Measurements from ENCODE around the gene LETMD1. TPM values are rescaled to one million over a fixed set of nuclear protein-coding genes. Genes with fewer than 3 reads are reported as not detected.

The LETMD1 gene
- total and polyA plus RNA-seq, 2 donors (not counting 1 experiment from before 2014, with no cell fraction given) = 94.7 to 101 TPM

DNA sequence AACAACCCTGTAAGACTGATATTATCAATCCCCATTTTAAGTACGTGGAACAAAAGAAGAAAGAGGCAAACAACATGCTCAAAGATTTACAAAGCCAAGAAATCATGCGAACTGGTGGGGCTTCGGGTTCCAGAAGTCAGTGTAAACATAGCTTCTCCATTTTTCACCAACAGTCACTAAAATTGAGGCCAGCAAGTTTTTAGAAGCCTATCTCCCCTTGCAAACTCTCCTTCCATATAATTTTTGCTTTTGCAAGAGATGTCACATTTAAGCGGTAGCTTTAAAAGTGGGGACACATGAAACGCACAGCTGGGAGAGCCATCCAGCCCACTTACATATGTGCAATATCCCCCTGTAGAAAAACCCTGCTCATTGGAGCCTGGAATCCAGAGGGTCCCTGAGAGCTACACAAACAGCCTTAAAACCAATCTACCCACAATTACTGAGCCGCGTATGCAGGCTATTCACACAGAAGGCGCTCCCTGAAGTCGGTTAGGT lies 22.7 kb upstream of the LETMD1 start:
- peaks cover 58% of the 10 kb centered on the region for H3K79me2 ChIP-seq (ENCODE audit: control insufficient read depth, insufficient read depth, low read length)
- H3K4me1 ChIP-seq (ENCODE audit: control insufficient read depth in 2 of 2, insufficient read depth in 2 of 2, low read length in 2 of 2) = peaks cover 13 to 33% of the 10 kb centered on the region in 2 donors

More for the DNA sequence above, 22.7 kb upstream of the LETMD1 start:
- no peaks in the 10 kb centered on the region for H3K9me3 ChIP-seq (ENCODE audit: control extremely low read depth in 1 of 3, control insufficient read depth in 2 of 3, insufficient read depth in 1 of 3, low read length in 2 of 3)
- ChIA-PET CTCF (interaction anchor here (1.3 to 4.4 kb wide), 5 partner anchors 22 to 316 kb away, joined by 4 to 28 read pairs (median 11); partner anchors contain the start of gene ATF1), POLR2A (no interaction called here)
- TF ChIP-seq, protein P1, sequence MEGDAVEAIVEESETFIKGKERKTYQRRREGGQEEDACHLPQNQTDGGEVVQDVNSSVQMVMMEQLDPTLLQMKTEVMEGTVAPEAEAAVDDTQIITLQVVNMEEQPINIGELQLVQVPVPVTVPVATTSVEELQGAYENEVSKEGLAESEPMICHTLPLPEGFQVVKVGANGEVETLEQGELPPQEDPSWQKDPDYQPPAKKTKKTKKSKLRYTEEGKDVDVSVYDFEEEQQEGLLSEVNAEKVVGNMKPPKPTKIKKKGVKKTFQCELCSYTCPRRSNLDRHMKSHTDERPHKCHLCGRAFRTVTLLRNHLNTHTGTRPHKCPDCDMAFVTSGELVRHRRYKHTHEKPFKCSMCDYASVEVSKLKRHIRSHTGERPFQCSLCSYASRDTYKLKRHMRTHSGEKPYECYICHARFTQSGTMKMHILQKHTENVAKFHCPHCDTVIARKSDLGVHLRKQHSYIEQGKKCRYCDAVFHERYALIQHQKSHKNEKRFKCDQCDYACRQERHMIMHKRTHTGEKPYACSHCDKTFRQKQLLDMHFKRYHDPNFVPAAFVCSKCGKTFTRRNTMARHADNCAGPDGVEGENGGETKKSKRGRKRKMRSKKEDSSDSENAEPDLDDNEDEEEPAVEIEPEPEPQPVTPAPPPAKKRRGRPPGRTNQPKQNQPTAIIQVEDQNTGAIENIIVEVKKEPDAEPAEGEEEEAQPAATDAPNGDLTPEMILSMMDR (IDR thresholded peaks at IDR 0.05) = no peak
- no peak for TF ChIP-seq EZH2 (IDR thresholded peaks at IDR 0.05; ENCODE audit: borderline replicate concordance, insufficient read depth, low read depth, low read length, poor library complexity, severe bottlenecking)
- Mint-ChIP-seq H3K4me3 (peak overlapping the region; percentile 94), H3K9me3 (ENCODE audit: insufficient read depth) (no peaks in the 10 kb centered on the region), H3K27ac (peak overlapping the region; percentile 93), H3K4me1 (peaks cover 42% of the 10 kb centered on the region), H3K27me3 (peaks cover 4% of the 10 kb centered on the region)
- peak overlapping the region; percentile 87 for H3K9ac ChIP-seq (ENCODE audit: low read length)
- ATAC-seq (ENCODE audit: low read depth) = no peak
- WGBS (ENCODE audit: insufficient coverage) = 3% methylated on average over 4 of the region's 9 CpGs
- DNase-seq = no peak
- H3K4me3 ChIP-seq (ENCODE audit: control extremely low read depth in 1 of 5, extremely low read depth in 1 of 5, insufficient read depth in 1 of 5, low read depth in 2 of 5, low read length in 4 of 5) = peak overlapping the region; percentile 34 to 97 (median 78)
- peak overlapping the region; percentile 98 for H2AFZ ChIP-seq (ENCODE audit: insufficient read depth, low read depth, low read length, poor library complexity, severe bottlenecking)
- H3K4me2 ChIP-seq (replicated peaks; ENCODE audit: low read depth, low read length, poor library complexity, severe bottlenecking) = peak overlapping the region; percentile 85
- H3K27ac ChIP-seq (ENCODE audit: low read length in 2 of 2) = peak overlapping the region; percentile 71 to 74
- H3K36me3 ChIP-seq (replicated peaks in 1 of 2; ENCODE audit: control extremely low read depth in 1 of 2, control insufficient read depth in 1 of 2, extremely low read depth in 1 of 2, insufficient read depth in 2 of 2, low read length in 1 of 2) = no peaks in the 10 kb centered on the region
- intact Hi-C loops (cut with micrococcal nuclease) = no loop called here
- H3K27me3 ChIP-seq (replicated peaks in 1 of 4; ENCODE audit: control extremely low read depth in 1 of 4, control insufficient read depth in 3 of 4, insufficient read depth in 4 of 4, low read length in 3 of 4) = peaks cover 0 to 3% (median 0%) of the 10 kb centered on the region in 4 experiments
- H4K20me1 ChIP-seq (ENCODE audit: control insufficient read depth, insufficient read depth, low read length, poor library complexity, severe bottlenecking) = no peaks in the 10 kb centered on the region

All from B cell (primary cell).